H1 (cell line): ENCODE results near the gene RIN3. TPM values are rescaled to one million over a fixed set of nuclear protein-coding genes. Genes with fewer than 3 reads are reported as not detected.

Source experiments
- CTCF ChIA-PET: fragments of 300-600 bp; sonication (Branson Sonifier 250); formaldehyde crosslinking; loops from one replicate; lab custom pipeline; 2021; ENCODE audit not compliant: partially characterized antibody; lab: Charles Lee
- POLR2A ChIA-PET: fragments of 300-600 bp; sonication (Branson Sonifier 250); formaldehyde crosslinking; loops from one replicate; lab custom pipeline; 2021; ENCODE audit warnings: inconsistent platforms; ENCODE audit not compliant: partially characterized antibody; lab: Charles Lee
- DNase-seq, 2 experiments: peaks; one replicate each; pipeline versions ENCODE4 v3.0.0 to v3.0.0-alpha.2; 2010 to 2022; ENCODE audit warnings: low spot score in 2 of 2, low read depth in 1 of 2, mixed read lengths in 1 of 2
- FAIRE-seq: peaks from 2 replicates; lab custom pipeline; 2011; peaks lifted over from hg19 to GRCh38; lab: Jason Lieb, UNC
- H2AFZ ChIP-seq: 2 replicates; pipeline ENCODE4 v1.8.1; 2012; ENCODE audit warnings: low read length, inconsistent platforms
- H2AK5ac ChIP-seq: 2 replicates; pipeline ENCODE4 v1.6.1; 2013; ENCODE audit warnings: low read depth, low read length
- H2BK120ac ChIP-seq: replicated peaks from 2 replicates; pipeline ENCODE3; 2013; ENCODE audit warnings: low read depth, low read length, inconsistent platforms
- H2BK12ac ChIP-seq: 2 replicates; pipeline ENCODE4 v1.6.1; 2013; ENCODE audit warnings: low read depth, low read length
- H2BK15ac ChIP-seq: 2 replicates; pipeline ENCODE4 v1.6.1; 2013; ENCODE audit warnings: low read length
- H2BK20ac ChIP-seq: 2 replicates; pipeline ENCODE4 v1.6.1; 2013; ENCODE audit warnings: low read length
- H2BK5ac ChIP-seq: 2 replicates; pipeline ENCODE4 v1.6.1; 2013; ENCODE audit warnings: low read depth, low read length
- H3K14ac ChIP-seq: 2 replicates; pipeline ENCODE4 v1.6.1; 2013; ENCODE audit warnings: inconsistent platforms; ENCODE audit not compliant: insufficient read length
- H3K18ac ChIP-seq: 2 replicates; pipeline ENCODE4 v1.6.1; 2013; ENCODE audit warnings: low read length; ENCODE audit errors: extremely low read depth
- H3K23ac ChIP-seq: 2 replicates; pipeline ENCODE4 v1.6.1; 2013; ENCODE audit warnings: inconsistent platforms; ENCODE audit not compliant: insufficient read length
- H3K23me2 ChIP-seq: 2 replicates; pipeline ENCODE4 v1.6.1; 2013; ENCODE audit warnings: low read depth, low read length
- H3K27ac ChIP-seq: 2 replicates; pipeline ENCODE4 v1.6.1; 2011; ENCODE audit warnings: low read depth, low read length, inconsistent platforms
- H3K27me3 ChIP-seq, 4 experiments: replicated peaks in 1 of 4; 1 replicate in 1 of 4; 2 replicates in 3 of 4; pipeline versions ENCODE4 v1.6.1 to v1.8.1; 2011 to 2013; ENCODE audit warnings: low read length in 3 of 4, mild to moderate bottlenecking in 3 of 4, inconsistent platforms in 2 of 4, mixed read lengths in 2 of 4, moderate library complexity in 1 of 4; ENCODE audit not compliant: control insufficient read depth in 3 of 4, insufficient read depth in 3 of 4; ENCODE audit errors: extremely low read depth in 1 of 4
- H3K36me3 ChIP-seq, 4 experiments: 2 replicates each; pipeline versions ENCODE4 v1.6.1 to v1.8.1; 2011 to 2013; ENCODE audit warnings: mild to moderate bottlenecking in 4 of 4, low read length in 3 of 4, moderate library complexity in 2 of 4, control low read depth in 1 of 4, inconsistent platforms in 1 of 4; ENCODE audit not compliant: insufficient read depth in 4 of 4, control insufficient read depth in 2 of 4
- H3K4ac ChIP-seq: replicated peaks from 2 replicates; pipeline ENCODE3; 2013; ENCODE audit warnings: low read length, low read depth, mixed read lengths, inconsistent platforms; ENCODE audit not compliant: insufficient read length
- H3K4me1 ChIP-seq, 4 experiments: replicated peaks in 1 of 4; 1 replicate in 1 of 4; 2 replicates in 3 of 4; pipeline versions ENCODE4 v1.6.1 to v1.8.1; 2011 to 2013; ENCODE audit warnings: low read length in 3 of 4, inconsistent platforms in 2 of 4, mixed read lengths in 1 of 4; ENCODE audit not compliant: insufficient read depth in 4 of 4, control insufficient read depth in 3 of 4
- H3K4me2 ChIP-seq, 2 experiments: 2 replicates each; pipeline versions ENCODE4 v1.6.1 to v1.8.1; 2011 to 2013; ENCODE audit warnings: low read depth in 2 of 2, low read length in 2 of 2, control low read depth in 1 of 2, inconsistent platforms in 1 of 2, mild to moderate bottlenecking in 1 of 2; ENCODE audit not compliant: insufficient read depth in 1 of 2
- H3K4me3 ChIP-seq, 4 experiments: fragments of 200-600, 300-600 bp in 1 of 4; sonication (generic), shearing (Covaris generic), sonication (Bioruptor Twin) in 1 of 4; 2 replicates each; pipeline versions ENCODE4 v1.5.1 to v1.8.1; 2011 to 2016; ENCODE audit warnings: low read length in 4 of 4, low read depth in 3 of 4, control low read depth in 2 of 4, inconsistent platforms in 2 of 4, mild to moderate bottlenecking in 2 of 4, mixed read lengths in 1 of 4, moderate library complexity in 1 of 4; ENCODE audit not compliant: insufficient read depth in 2 of 4; ENCODE audit errors: extremely low read depth in 1 of 4
- H3K56ac ChIP-seq: replicated peaks from 2 replicates; pipeline ENCODE3; 2013; ENCODE audit warnings: low read depth, mild to moderate bottlenecking, mixed read lengths, low read length, inconsistent platforms; ENCODE audit not compliant: insufficient read length
- H3K79me1 ChIP-seq: 2 replicates; pipeline ENCODE4 v1.6.1; 2013; ENCODE audit warnings: low read depth, low read length, control low read depth
- H3K79me2 ChIP-seq, 2 experiments: 2 replicates each; pipeline versions ENCODE4 v1.6.1 to v1.8.1; 2012 to 2013; ENCODE audit warnings: low read length in 2 of 2, mild to moderate bottlenecking in 2 of 2, inconsistent platforms in 1 of 2; ENCODE audit not compliant: insufficient read depth in 2 of 2, control insufficient read depth in 1 of 2
- H3K9ac ChIP-seq, 4 experiments: replicated peaks in 1 of 4; 1 replicate in 1 of 4; 2 replicates in 3 of 4; pipeline versions ENCODE4 v1.6.1 to v1.8.1; 2011 to 2013; ENCODE audit warnings: low read depth in 3 of 4, low read length in 3 of 4, control low read depth in 2 of 4, mild to moderate bottlenecking in 2 of 4, moderate library complexity in 2 of 4, inconsistent platforms in 1 of 4; ENCODE audit errors: extremely low read depth in 1 of 4
- H3K9me3 ChIP-seq, 2 experiments: 2 replicates each; pipeline versions ENCODE4 v1.6.1 to v1.8.1; 2012 to 2013; ENCODE audit warnings: mild to moderate bottlenecking in 2 of 2, moderate library complexity in 2 of 2, control low read depth in 1 of 2, inconsistent platforms in 1 of 2, low read depth in 1 of 2, low read length in 1 of 2, mixed read lengths in 1 of 2; ENCODE audit not compliant: insufficient read depth in 2 of 2
- H4K20me1 ChIP-seq, 2 experiments: replicated peaks in 1 of 2; 2 replicates each; pipeline versions ENCODE3 to v1.8.1; 2011 to 2013; ENCODE audit warnings: inconsistent platforms in 2 of 2, low read length in 2 of 2, mild to moderate bottlenecking in 1 of 2; ENCODE audit not compliant: insufficient read depth in 2 of 2, control insufficient read depth in 1 of 2
- H4K5ac ChIP-seq: 2 replicates; pipeline ENCODE4 v1.6.1; 2013; ENCODE audit warnings: low read length, low read depth, mixed read lengths, inconsistent platforms; ENCODE audit not compliant: insufficient read length
- H4K8ac ChIP-seq: 2 replicates; pipeline ENCODE4 v1.8.0; 2013; ENCODE audit warnings: mild to moderate bottlenecking, moderate library complexity, low read length, inconsistent platforms; ENCODE audit not compliant: insufficient read depth; ENCODE audit errors: extremely low read depth
- H4K91ac ChIP-seq: replicated peaks from 2 replicates; pipeline ENCODE3; 2013; ENCODE audit warnings: low read length, mixed read lengths, inconsistent platforms; ENCODE audit not compliant: insufficient read length
- ATF2 ChIP-seq: IDR thresholded peaks from 2 replicates; pipeline ENCODE4 v1.6.1; 2012; ENCODE audit warnings: low read length, inconsistent platforms
- CEBPB ChIP-seq: IDR thresholded peaks from 2 replicates; pipeline ENCODE4 v1.6.1; 2012; ENCODE audit warnings: low read depth, low read length
- EGR1 ChIP-seq: IDR thresholded peaks from 2 replicates; pipeline ENCODE4 v1.6.1; 2011; ENCODE audit warnings: low read depth, low read length, borderline replicate concordance
- EP300 ChIP-seq, 2 experiments: IDR thresholded peaks; 1 replicate in 1 of 2; 2 replicates in 1 of 2; pipeline ENCODE4 v1.6.1; 2011 to 2012; ENCODE audit warnings: low read depth in 2 of 2, low read length in 2 of 2, mild to moderate bottlenecking in 2 of 2, borderline replicate concordance in 1 of 2, inconsistent platforms in 1 of 2, moderate library complexity in 1 of 2
- RFX5 ChIP-seq: IDR thresholded peaks from 2 replicates; pipeline ENCODE4 v1.6.1; 2011; ENCODE audit warnings: low read depth, low read length, improper control_type of control experiment, borderline replicate concordance
- SIN3A ChIP-seq, 2 experiments: IDR thresholded peaks in 1 of 2; conservative IDR thresholded peaks in 1 of 2; 2 replicates each; pipeline ENCODE4 v1.6.1; 2011 to 2012; ENCODE audit warnings: low read length in 2 of 2, improper control_type of control experiment in 1 of 2, low read depth in 1 of 2, mild to moderate bottlenecking in 1 of 2
- TBP ChIP-seq: IDR thresholded peaks from 2 replicates; pipeline ENCODE4 v1.6.1; 2011; ENCODE audit warnings: low read depth, low read length, improper control_type of control experiment
- ZNF274 ChIP-seq: IDR thresholded peaks from 2 replicates; pipeline ENCODE4 v1.7.0; 2012; ENCODE audit warnings: low read length, borderline replicate concordance; ENCODE audit errors: extremely low read depth
- WGBS, 2 experiments: shearing (Covaris generic) in 1 of 2; methylation state at CpG; one replicate each; pipeline versions ENCODE4 v1.1.6 to v1.1.7; 2013 to 2015; ENCODE audit warnings: low lambda C conversion rate in 2 of 2, mixed read lengths in 2 of 2, inconsistent platforms in 1 of 2, low coverage in 1 of 2, missing lambda C conversion rate in 1 of 2; ENCODE audit not compliant: insufficient replicate concordance in 2 of 2, insufficient coverage in 1 of 2, insufficient read length in 1 of 2; ENCODE audit errors: extremely low coverage in 1 of 2, missing lambda C conversion rate in 1 of 2; 5-methylcytosine and 5-hydroxymethylcytosine counted together
- polyA plus RNA-seq, 7 experiments: library from polyadenylated mRNA; depleted of rRNA in 3 of 7; stranded (reverse) in 5 of 7; unstranded in 2 of 7; fragments of >200 nt in 5 of 7; fragments of 200-250 nt in 2 of 7; gene quantifications; 1 replicate in 5 of 7; 2 replicates in 1 of 7; 4 replicates in 1 of 7; pipeline versions ENCODE4 v1.2.1 to v1.2.3, GENCODE V29; 2011 to 2013; ENCODE audit warnings: missing spikeins in 2 of 7, mixed read lengths in 2 of 7
- total RNA-seq: library from RNA; stranded (reverse); fragmentation: NEBNext Ultra II Directional; extraction: Animal tissue kit (Norgen Biotek cat#: 25700); gene quantifications from 2 replicates; pipeline ENCODE4 v1.2.1, GENCODE V29; 2021
- TF ChIP-seq, protein P1 (sequence below), 3 experiments: IDR thresholded peaks; 1 replicate in 2 of 3; 2 replicates in 1 of 3; pipeline versions ENCODE4 v1.5.1 to v1.6.1; 2011; ENCODE audit warnings: low read length in 3 of 3, mild to moderate bottlenecking in 3 of 3, inconsistent platforms in 2 of 3, low read depth in 1 of 3, moderate library complexity in 1 of 3; ENCODE audit not compliant: insufficient read depth in 1 of 3; ENCODE audit errors: control extremely low read depth in 1 of 3

RIN3 gene
- total and polyA plus RNA-seq, 2 of the 8 experiments (the other 6 are each of a cell fraction or from before 2014, with no cell fraction given), result 0.59 to 1.5 TPM

DNA sequence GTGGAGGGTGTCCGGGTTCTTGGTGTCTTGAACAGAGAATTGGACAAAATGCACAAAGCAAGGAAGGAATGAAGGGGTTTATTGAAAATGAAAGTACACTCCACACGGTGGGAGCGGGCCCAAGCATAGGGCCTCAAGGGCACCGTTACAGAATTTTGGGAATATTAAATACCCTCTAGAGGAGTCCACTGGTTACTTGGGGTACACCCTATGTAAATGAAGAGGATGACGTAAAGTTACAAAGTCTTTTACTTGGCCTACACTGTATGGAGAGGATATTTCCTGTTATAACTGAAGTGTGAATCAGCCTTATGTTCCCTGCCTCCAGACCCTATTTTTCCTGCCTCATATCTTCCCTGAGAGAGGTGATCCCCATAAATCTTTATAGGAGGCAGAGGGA is 102.6 kb downstream of the RIN3 start:
- Histone ChIP-seq H3K56ac (no peak overlapping the region), H2BK15ac (no peak overlapping the region), H2BK12ac (no peak overlapping the region), H3K4me2 (no peak overlapping the region), H3K79me1 (no peaks in the 10 kb centered on the region), H3K27ac (no peak overlapping the region), H3K9me3 (no peaks in the 10 kb centered on the region), H2BK20ac (no peak overlapping the region), H2BK120ac (no peak overlapping the region), H4K5ac (no peak overlapping the region), H3K18ac (no peak overlapping the region), H3K23ac (no peak overlapping the region), H3K23me2 (no peaks in the 10 kb centered on the region), H2AK5ac (no peak overlapping the region), H3K4me3 (no peak overlapping the region), H3K4me1 (no peaks in the 10 kb centered on the region), H4K8ac (no peak overlapping the region), H2AFZ (no peak overlapping the region), H3K14ac (no peak overlapping the region), H4K20me1 (no peaks in the 10 kb centered on the region), H3K4ac (no peak overlapping the region), H3K79me2 (no peaks in the 10 kb centered on the region), H3K9ac (no peak overlapping the region), H3K36me3 (no peaks in the 10 kb centered on the region), H2BK5ac (no peak overlapping the region), H4K91ac (no peak overlapping the region), H3K27me3 (no peaks in the 10 kb centered on the region)
- 94% methylated on average over 5 of the region's 5 CpGs; no CpG with 5 or more reads in 1 of the 2 experiments for WGBS, 2 experiments
- POLR2A ChIA-PET, result no interaction called here
- no peak for FAIRE-seq
- DNase-seq, result no peak
- CTCF ChIA-PET, result interaction anchor here (1.2 to 1.5 kb wide), 3 partner anchors 12 to 65 kb away, joined by 3 to 4 read pairs (median 3); no protein-coding TSS in a partner anchor
- TF ChIP-seq, protein P1, sequence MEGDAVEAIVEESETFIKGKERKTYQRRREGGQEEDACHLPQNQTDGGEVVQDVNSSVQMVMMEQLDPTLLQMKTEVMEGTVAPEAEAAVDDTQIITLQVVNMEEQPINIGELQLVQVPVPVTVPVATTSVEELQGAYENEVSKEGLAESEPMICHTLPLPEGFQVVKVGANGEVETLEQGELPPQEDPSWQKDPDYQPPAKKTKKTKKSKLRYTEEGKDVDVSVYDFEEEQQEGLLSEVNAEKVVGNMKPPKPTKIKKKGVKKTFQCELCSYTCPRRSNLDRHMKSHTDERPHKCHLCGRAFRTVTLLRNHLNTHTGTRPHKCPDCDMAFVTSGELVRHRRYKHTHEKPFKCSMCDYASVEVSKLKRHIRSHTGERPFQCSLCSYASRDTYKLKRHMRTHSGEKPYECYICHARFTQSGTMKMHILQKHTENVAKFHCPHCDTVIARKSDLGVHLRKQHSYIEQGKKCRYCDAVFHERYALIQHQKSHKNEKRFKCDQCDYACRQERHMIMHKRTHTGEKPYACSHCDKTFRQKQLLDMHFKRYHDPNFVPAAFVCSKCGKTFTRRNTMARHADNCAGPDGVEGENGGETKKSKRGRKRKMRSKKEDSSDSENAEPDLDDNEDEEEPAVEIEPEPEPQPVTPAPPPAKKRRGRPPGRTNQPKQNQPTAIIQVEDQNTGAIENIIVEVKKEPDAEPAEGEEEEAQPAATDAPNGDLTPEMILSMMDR (IDR thresholded peaks at IDR 0.05; ENCODE audit: control extremely low read depth in 1 of 3, insufficient read depth in 1 of 3, low read depth in 1 of 3, low read length in 3 of 3), result no peak
- no peak for TF ChIP-seq CEBPB
- no peak for TF ChIP-seq SIN3A (conservative IDR thresholded peaks at IDR 0.05 in 1 of 2, IDR thresholded peaks at IDR 0.05 in 1 of 2; ENCODE audit: low read depth in 1 of 2, low read length in 2 of 2)
- TF ChIP-seq ATF2, result no peak
- no peak for TF ChIP-seq TBP
- no peak for TF ChIP-seq ZNF274
- TF ChIP-seq EGR1, result no peak
- no peak for TF ChIP-seq RFX5
- TF ChIP-seq EP300 (IDR thresholded peaks at IDR 0.05; ENCODE audit: borderline replicate concordance in 1 of 2, low read depth in 2 of 2, low read length in 2 of 2), result no peak
